GM12872 (cell line): ENCODE measurements around the gene KRT77.

Source experiments
- TF ChIP-seq, protein P1 (sequence below): IDR thresholded peaks from 3 replicates; pipeline ENCODE4 v1.5.1; 2011; ENCODE audit warnings: low read depth, mild to moderate bottlenecking, low read length, moderate library complexity; ENCODE audit not compliant: insufficient read depth

KRT77 gene

DNA sequence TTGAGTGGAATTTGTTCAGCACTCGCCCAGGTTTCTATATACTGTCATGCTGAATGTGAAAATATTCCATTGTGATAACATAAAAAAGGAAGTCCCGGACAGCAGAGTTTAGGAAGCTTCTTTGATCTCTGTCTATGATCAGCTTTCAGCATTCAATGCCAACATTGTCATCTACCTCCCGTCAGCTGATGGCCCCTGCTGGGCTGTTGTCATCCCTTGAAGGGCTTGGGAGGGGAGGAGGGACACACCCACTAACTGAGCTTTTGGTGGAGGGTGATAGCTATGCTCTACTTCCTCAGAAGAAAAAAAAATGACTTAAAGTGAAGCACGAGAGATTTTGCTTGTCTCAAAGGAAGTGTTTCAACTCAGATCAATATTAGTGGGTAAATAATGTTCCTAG is 4.7 kb upstream of the KRT77 start:
- TF ChIP-seq, protein P1, sequence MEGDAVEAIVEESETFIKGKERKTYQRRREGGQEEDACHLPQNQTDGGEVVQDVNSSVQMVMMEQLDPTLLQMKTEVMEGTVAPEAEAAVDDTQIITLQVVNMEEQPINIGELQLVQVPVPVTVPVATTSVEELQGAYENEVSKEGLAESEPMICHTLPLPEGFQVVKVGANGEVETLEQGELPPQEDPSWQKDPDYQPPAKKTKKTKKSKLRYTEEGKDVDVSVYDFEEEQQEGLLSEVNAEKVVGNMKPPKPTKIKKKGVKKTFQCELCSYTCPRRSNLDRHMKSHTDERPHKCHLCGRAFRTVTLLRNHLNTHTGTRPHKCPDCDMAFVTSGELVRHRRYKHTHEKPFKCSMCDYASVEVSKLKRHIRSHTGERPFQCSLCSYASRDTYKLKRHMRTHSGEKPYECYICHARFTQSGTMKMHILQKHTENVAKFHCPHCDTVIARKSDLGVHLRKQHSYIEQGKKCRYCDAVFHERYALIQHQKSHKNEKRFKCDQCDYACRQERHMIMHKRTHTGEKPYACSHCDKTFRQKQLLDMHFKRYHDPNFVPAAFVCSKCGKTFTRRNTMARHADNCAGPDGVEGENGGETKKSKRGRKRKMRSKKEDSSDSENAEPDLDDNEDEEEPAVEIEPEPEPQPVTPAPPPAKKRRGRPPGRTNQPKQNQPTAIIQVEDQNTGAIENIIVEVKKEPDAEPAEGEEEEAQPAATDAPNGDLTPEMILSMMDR = no peak

DNA sequence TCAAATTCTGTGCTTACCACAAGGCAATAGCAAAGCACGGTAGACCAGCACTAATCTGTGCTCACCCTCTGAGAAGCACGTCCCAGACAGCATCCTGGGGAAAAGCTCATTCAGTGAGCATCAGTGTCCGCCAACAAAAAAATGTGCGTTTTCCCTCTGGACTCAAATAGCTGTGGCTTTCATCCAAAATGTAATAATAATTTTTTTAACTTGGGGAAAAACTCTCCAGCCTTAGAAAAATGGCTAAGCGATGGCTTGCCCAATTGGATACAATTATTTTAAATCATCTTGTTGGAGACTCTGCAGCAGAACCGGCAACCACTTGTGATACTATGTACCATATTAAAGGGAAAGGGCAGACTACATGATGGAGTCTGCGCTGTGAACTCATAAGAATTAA is 1.1 kb upstream of the KRT77 start:
- TF ChIP-seq, protein P1 = no peak

DNA sequence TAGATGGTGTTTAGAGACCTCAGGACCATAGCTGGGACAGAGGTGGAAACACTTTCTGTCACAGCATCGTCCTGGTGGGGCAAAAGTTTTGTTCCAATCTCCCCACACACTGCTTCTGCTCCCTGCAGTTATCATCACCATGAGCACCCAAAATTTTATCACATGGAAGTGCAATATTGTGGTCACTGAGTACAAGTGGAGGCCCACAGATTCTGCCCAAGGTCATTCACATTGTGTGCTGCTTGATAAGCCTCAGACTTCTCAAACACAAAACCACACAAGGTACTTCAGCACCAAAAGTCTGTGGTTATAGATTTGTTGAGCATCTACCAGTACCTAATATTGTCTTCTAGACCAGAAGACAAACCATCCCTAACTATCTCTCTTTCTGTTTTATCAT is 554 bp upstream of the KRT77 start:
- TF ChIP-seq, protein P1 = no peak

DNA sequence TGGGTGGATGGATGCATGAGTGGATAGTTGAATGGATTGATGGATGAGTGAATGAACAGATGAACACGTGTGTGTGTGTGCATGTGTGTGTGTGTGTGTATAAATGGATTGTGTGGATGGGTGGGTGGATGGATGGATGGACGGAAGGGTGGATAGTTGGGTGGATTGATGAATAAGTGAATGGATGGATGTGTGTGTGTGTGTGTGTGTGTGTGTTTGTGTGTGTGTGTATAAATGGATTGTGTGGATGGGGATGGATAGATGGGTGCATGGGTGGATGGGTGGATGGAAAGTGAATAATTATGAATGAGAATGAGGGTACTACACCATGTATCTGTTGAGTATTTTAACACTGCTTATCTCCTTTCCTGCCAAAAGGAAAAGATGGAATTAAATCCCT is 986 bp downstream of the KRT77 start:
- TF ChIP-seq, protein P1 = no peak

DNA sequence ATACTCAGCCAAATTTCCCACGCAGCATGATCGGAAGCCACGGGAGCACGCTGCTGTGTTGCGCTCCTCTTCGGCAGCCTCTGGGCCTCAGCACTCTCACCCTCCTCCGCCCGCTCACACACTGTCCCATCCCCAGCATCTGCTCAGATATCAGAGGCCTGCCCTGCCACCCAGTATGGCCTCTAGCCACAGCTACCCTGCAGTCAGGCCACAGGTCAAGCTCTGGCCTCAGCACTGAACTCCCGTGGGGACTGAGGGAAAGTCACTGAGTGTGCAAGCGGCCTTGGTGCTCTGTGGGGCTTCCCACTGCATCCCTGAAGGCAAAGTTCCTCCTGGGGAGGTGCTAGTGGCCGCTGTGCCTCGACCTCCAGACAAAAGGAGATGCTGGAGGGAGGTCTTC is 2.0 kb downstream of the KRT77 start:
- TF ChIP-seq, protein P1 = no peak

DNA sequence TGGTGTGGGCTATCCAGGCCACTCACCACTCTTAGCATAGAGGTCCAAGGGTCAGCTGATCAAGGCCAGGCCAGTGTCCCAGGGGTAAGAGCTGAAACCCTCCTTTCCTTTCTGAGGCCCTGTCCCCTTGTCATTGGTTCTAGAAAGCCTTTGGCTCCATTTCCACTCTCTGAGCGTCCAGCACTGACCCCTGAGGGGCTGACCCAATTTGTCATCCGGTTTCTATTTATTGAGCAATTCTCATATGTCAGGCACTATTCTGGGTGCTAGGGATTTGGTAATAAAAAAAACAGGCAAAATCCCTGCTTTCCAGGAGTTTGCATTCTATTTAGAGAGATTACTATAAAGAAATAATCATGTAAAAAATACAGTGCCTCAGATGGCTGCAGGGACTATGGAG is 3.4 kb downstream of the KRT77 start:
- TF ChIP-seq, protein P1 = no peak

DNA sequence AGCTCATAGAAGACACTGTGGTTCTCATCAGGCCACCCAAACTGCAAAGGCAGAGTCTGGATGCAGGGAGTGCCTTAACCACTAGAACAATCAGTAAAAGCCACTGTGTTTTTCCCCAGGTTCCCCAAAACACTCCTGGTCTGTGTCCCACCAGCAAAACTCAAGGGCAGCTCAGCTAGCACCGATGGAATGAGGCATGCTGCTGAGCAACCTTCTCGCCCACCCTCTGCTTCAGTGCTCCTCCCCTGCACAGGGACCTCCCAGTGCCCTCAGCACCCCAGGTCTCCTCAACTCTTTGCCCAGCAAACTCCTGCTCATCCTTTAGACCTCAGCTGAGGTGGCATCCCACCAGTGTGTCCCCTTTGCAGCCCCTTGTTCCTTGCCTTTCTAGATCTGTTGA is 4.0 kb downstream of the KRT77 start:
- TF ChIP-seq, protein P1 = no peak

DNA sequence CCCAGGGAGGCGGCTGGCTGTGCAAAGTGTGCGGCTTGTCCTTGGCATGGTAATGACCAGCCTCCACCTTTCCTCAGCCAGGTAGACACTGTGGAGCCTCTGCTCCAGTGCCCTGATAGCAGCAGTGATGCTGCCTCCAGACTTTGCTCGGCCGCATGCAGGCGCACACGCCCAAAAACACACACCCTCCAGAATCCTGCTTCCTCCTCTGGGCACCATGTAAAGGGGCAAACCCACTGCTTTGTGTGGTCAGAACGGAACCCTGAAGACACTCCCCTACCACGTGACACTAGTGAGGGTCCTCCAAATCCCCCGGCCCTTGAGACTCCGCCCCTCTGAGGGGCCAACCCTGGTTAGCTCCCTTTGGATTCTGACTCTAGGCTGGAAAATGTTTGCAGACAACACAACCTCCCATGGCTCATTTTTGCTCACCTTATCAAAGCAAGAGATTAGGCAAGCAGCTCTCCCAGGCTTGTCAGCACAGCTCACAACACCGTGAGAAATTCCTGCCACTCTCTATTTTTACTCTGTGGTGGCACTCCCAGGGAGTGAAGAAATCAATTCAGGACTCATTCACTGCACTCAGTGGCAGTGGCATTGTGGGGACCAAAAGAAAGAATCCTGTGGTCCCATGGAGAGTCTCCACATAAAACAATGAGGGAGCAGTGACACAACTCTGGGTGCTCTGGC is 4.5 kb downstream of the KRT77 start:
- TF ChIP-seq, protein P1 = no peak
